Adrenal gland (tissue), 12 donors: ENCODE results near the gene COL19A1. TPM values are rescaled to one million over a fixed set of nuclear protein-coding genes. Genes with fewer than 3 reads are reported as not detected.

ENCODE experiments used
- DNase-seq, 7 donors: peaks; one replicate each; pipeline ENCODE4 v3.0.0-alpha.2; 2019 to 2020
- H3K27ac ChIP-seq, 5 donors: fragments of 200-600 bp; sonication (generic) in 4 of 5; 1 replicate in 3 of 5; 2 replicates in 2 of 5; pipeline versions ENCODE4 v1.5.1 to v1.8.0; 2016 to 2020; ENCODE audit warnings: mild to moderate bottlenecking in 1 of 5
- H3K27me3 ChIP-seq: fragments of 200-600 bp; 2 replicates; pipeline ENCODE4 v1.8.0; 2021
- H3K36me3 ChIP-seq, 2 donors: fragments of 200-600 bp; replicated peaks in 1 of 2; 1 replicate in 1 of 2; 2 replicates in 1 of 2; pipeline versions ENCODE4 v1.5.1 to v1.8.0; 2018 to 2022
- H3K4me1 ChIP-seq, 2 donors: fragments of 200-600 bp; replicated peaks in 1 of 2; 1 replicate in 1 of 2; 2 replicates in 1 of 2; pipeline versions ENCODE4 v1.5.1 to v1.8.0; 2018 to 2021
- H3K4me3 ChIP-seq, 4 donors: fragments of 200-600 bp; sonication (generic) in 3 of 4; one replicate each; pipeline ENCODE4 v1.5.1; 2016 to 2018
- H3K9me3 ChIP-seq, 3 donors: fragments of 200-600 bp; sonication (generic) in 1 of 3; replicated peaks in 1 of 3; 1 replicate in 2 of 3; 2 replicates in 1 of 3; pipeline versions ENCODE4 v1.5.1 to v1.8.0; 2016 to 2021
- CTCF ChIP-seq, 6 experiments: fragments of 450-650 bp in 4 of 6; fragments of 200-600 bp in 2 of 6; sonication (generic) in 1 of 6; IDR thresholded peaks; 1 replicate in 5 of 6; 2 replicates in 1 of 6; pipeline versions ENCODE4 v1.5.1 to v1.8.0; 2016 to 2021; ENCODE audit warnings: antibody characterized with exemption in 6 of 6, mild to moderate bottlenecking in 2 of 6, moderate library complexity in 1 of 6
- POLR2A ChIP-seq, 2 donors: fragments of 450-650 bp; IDR thresholded peaks; one replicate each; pipeline ENCODE4 v1.6.1; 2017; ENCODE audit warnings: antibody characterized with exemption in 2 of 2, mild to moderate bottlenecking in 2 of 2, moderate library complexity in 1 of 2
- WGBS, 4 donors: extraction: QIAGEN DNeasy Blood & Tissue Kit in 2 of 4; methylation state at CpG; one replicate each; pipeline versions ENCODE4 v1.1.5 to v1.1.7; 2013 to 2017; 5-methylcytosine and 5-hydroxymethylcytosine counted together
- intact Hi-C, 2 donors: fragments of 100-400 bp; cut with DNase I; formaldehyde crosslinking; loops; one replicate each; pipeline versions ENCODE4 v1.14.1 to v1.15.0; 2022 to 2023
- polyA plus RNA-seq, 3 donors: library from polyadenylated mRNA; stranded (reverse); fragments of 200-250 nt in 2 of 3; fragments of 350-450 nt in 1 of 3; fragmentation: Illumina TruSeq in 1 of 3; extraction: RNeasy Lipid Tissue Mini Kit (QIAGEN cat#74804) in 1 of 3; gene quantifications; one replicate each; pipeline ENCODE4 v1.2.3, GENCODE V29; 2013 to 2014
- total RNA-seq, 9 donors: library from RNA; depleted of rRNA in 4 of 9; stranded (reverse); fragments of >200 nt in 4 of 9; fragments of 120-200 nt in 1 of 9; fragmentation: NEBNext Ultra II Directional in 1 of 9; extraction: Animal tissue kit (Norgen Biotek cat#: 25700) in 1 of 9; gene quantifications; one replicate each; pipeline versions ENCODE4 v1.1.0 to v1.2.4, GENCODE V29; 2013 to 2023
- donor health status: healthy with polysubstance abuse.
- donor health status: Bipolar disorder and iron deficiency.
- donor health status: DM: yes; HTN: yes; CAD: no.
- donor health status: DM: no; HTN: no; CAD: no.
- donor health status: DM: no; HTN: no; CAD: no.
- donor health status: DM: yes; HTN: yes; CAD: no.

Gene COL19A1
- total and polyA plus RNA-seq, 12 donors = under 0.01 to 0.32 (median 0.11) TPM; not detected in 5

- Histone ChIP-seq H3K4me3 (no peak overlapping the region), H3K36me3 (no peaks in the 10 kb centered on the region), H3K27me3 (no peaks in the 10 kb centered on the region), H3K9me3 (no peaks in the 10 kb centered on the region), H3K4me1 (no peaks in the 10 kb centered on the region), H3K27ac (no peak overlapping the region)
- TF ChIP-seq POLR2A (IDR thresholded peaks at IDR 0.05) (no peak), CTCF (IDR thresholded peaks at IDR 0.05) (no peak)
- intact Hi-C loops = no loop called here
- DNase-seq = no peak
- WGBS, 4 donors = 73 to 84% (median 77%) methylated on average over 4 of the region's 4 CpGs
These were observed 349.2 kb downstream of the COL19A1 start for GRCh38 chr6:70215460-70216108.

GRCh38 chr6:70216767-70217166, 350.4 kb downstream of the COL19A1 start:
- H3K4me3 ChIP-seq = no peak overlapping the region
- no peak overlapping the region for H3K27ac ChIP-seq
- no peaks in the 10 kb centered on the region for H3K4me1 ChIP-seq
- TF ChIP-seq CTCF (IDR thresholded peaks at IDR 0.05) (no peak), POLR2A (IDR thresholded peaks at IDR 0.05) (no peak)
- WGBS, 4 donors = 58 to 70% (median 66%) methylated on average over 5 to 8 of the region's 8 CpGs
- intact Hi-C loops = no loop called here
- H3K9me3 ChIP-seq = no peaks in the 10 kb centered on the region
- DNase-seq = no peak
- H3K27me3 ChIP-seq = no peaks in the 10 kb centered on the region
- H3K36me3 ChIP-seq = no peaks in the 10 kb centered on the region

GRCh38 chr6:70219943-70220613, 353.7 kb downstream of the COL19A1 start:
- TF ChIP-seq POLR2A (IDR thresholded peaks at IDR 0.05) (no peak), CTCF (IDR thresholded peaks at IDR 0.05) (no peak)
- Histone ChIP-seq H3K4me1 (no peaks in the 10 kb centered on the region), H3K36me3 (no peaks in the 10 kb centered on the region), H3K9me3 (no peaks in the 10 kb centered on the region), H3K27me3 (no peaks in the 10 kb centered on the region), H3K4me3 (no peak overlapping the region), H3K27ac (no peak overlapping the region)
- 60 to 72% (median 67%) methylated on average over 1 of the region's 1 CpG for WGBS, 4 donors
- intact Hi-C loops = no loop called here
- no peak for DNase-seq

GRCh38 chr6:70221025-70221714, 354.8 kb downstream of the COL19A1 start:
- intact Hi-C loops = no loop called here
- peak in 2 of 7 donors; percentile 12 to 19 for DNase-seq
- Histone ChIP-seq H3K9me3 (no peaks in the 10 kb centered on the region), H3K4me1 (no peaks in the 10 kb centered on the region), H3K4me3 (no peak overlapping the region), H3K27ac (no peak overlapping the region), H3K36me3 (no peaks in the 10 kb centered on the region), H3K27me3 (no peaks in the 10 kb centered on the region)
- TF ChIP-seq CTCF (IDR thresholded peaks at IDR 0.05) (peak; percentile 30 to 82 (median 62)), POLR2A (IDR thresholded peaks at IDR 0.05) (no peak)
- 12 to 16% (median 16%) methylated on average over 4 of the region's 4 CpGs for WGBS, 4 donors
